Measurements from ENCODE around the gene VN1R5. TPM values are rescaled to one million over a fixed set of nuclear protein-coding genes. Genes with fewer than 3 reads are reported as not detected.

The VN1R5 gene
- total and polyA plus RNA-seq, 2 donors (not counting 3 experiments of a cell fraction or from before 2014, with no cell fraction given) = not detected

GRCh38 chr1:247247568-247247967 lies 8.3 kb upstream of the VN1R5 start:
- CTCF ChIA-PET = no interaction called here
- no peak overlapping the region for H3K9ac ChIP-seq (replicated peaks; ENCODE audit: extremely low read depth, insufficient read depth, low read length)
- H4K20me1 ChIP-seq (replicated peaks; ENCODE audit: control insufficient read depth, extremely low read depth, insufficient read depth, low read length) = no peaks in the 10 kb centered on the region
- H3K4me1 ChIP-seq (ENCODE audit: control insufficient read depth, extremely low read depth, insufficient read depth, low read length) = no peaks in the 10 kb centered on the region
- H3K79me2 ChIP-seq (ENCODE audit: control insufficient read depth, insufficient read depth, low read length) = no peaks in the 10 kb centered on the region
- H3K27me3 ChIP-seq (ENCODE audit: control insufficient read depth in 2 of 2, insufficient read depth in 2 of 2, low read length in 2 of 2) = no peaks in the 10 kb centered on the region
- H2AFZ ChIP-seq (ENCODE audit: low read depth, low read length) = no peak overlapping the region
- H3K4me3 ChIP-seq (replicated peaks in 1 of 3; ENCODE audit: insufficient read depth in 1 of 3, low read depth in 1 of 3, low read length in 3 of 3) = no peak overlapping the region
- intact Hi-C loops (cut with micrococcal nuclease) = no loop called here
- H3K9me1 ChIP-seq (replicated peaks; ENCODE audit: control insufficient read depth, extremely low read depth, insufficient read depth, low read length) = no peaks in the 10 kb centered on the region
- no peak overlapping the region for H3K27ac ChIP-seq (ENCODE audit: insufficient read depth, low read depth, low read length)
- no TSS peak for BruUV-seq (replicated peaks)
- FAIRE-seq = no peak
- H3K36me3 ChIP-seq (ENCODE audit: control insufficient read depth in 2 of 2, extremely low read depth in 1 of 2, insufficient read depth in 2 of 2, low read length in 2 of 2) = no peaks in the 10 kb centered on the region
- TF ChIP-seq MAX (IDR thresholded peaks at IDR 0.05; ENCODE audit: insufficient read depth, insufficient read length) = no peak
- no peak for TF ChIP-seq CTCF (IDR thresholded peaks at IDR 0.05; ENCODE audit: extremely low read depth in 1 of 2, insufficient read depth in 1 of 2, low read depth in 1 of 2, low read length in 2 of 2)
- no peak for TF ChIP-seq MYC (IDR thresholded peaks at IDR 0.05; ENCODE audit: low read depth, low read length)
- no peak for TF ChIP-seq GATA2 (IDR thresholded peaks at IDR 0.05; ENCODE audit: insufficient read depth, insufficient read length, low read depth, low read length)
- TF ChIP-seq JUN (IDR thresholded peaks at IDR 0.05; ENCODE audit: borderline replicate concordance, insufficient read depth, insufficient read length, low read depth) = no peak
- TF ChIP-seq FOS (IDR thresholded peaks at IDR 0.05; ENCODE audit: borderline replicate concordance, insufficient read depth, low read length) = no peak
- no peak for TF ChIP-seq EZH2 (IDR thresholded peaks at IDR 0.05; ENCODE audit: borderline replicate concordance, low read depth, low read length, severe bottlenecking)
- TF ChIP-seq POLR2A (IDR thresholded peaks at IDR 0.05; ENCODE audit: low read depth, low read length) = no peak
- no peak for TF ChIP-seq POLR2AphosphoS5 (IDR thresholded peaks at IDR 0.05; ENCODE audit: insufficient read depth, low read depth, low read length)
- POLR2A ChIA-PET = no interaction called here
- dilution Hi-C loops (cut with MboI; ENCODE audit: extremely low pct_ligation_motif_present, low sequenced_read_pairs) = no loop called here
- H3K9me3 ChIP-seq (replicated peaks; ENCODE audit: control insufficient read depth, insufficient read depth, low read length) = no peaks in the 10 kb centered on the region
- DNase-seq (ENCODE audit: low read depth, low spot score) = no peak
- no peak overlapping the region for H3K4me2 ChIP-seq (ENCODE audit: insufficient read depth, low read length)

All from endothelial cell of umbilical vein (primary cell).